Measurements from ENCODE around the gene GIMAP5. TPM values are rescaled to one million over a fixed set of nuclear protein-coding genes. Genes with fewer than 3 reads are reported as not detected.
A peak's percentile ranks its signal among the peaks of the same experiment; 100 is the strongest.

GIMAP5 gene
- total RNA-seq, 1 experiment from 2014 or later: 0.24 TPM

- Mint-ChIP-seq H3K9me3 (peaks cover 6% of the 10 kb centered on the region; the same call in 1 of the 2 replicates), H3K27ac (no peak overlapping the region), H3K27me3 (ENCODE audit: low read depth) (peaks cover 83% of the 10 kb centered on the region), H3K4me3 (no peak overlapping the region), H3K36me3 (no peaks in the 10 kb centered on the region), H3K4me1 (peaks cover 7% of the 10 kb centered on the region)
- DNase-seq (ENCODE audit: low spot score) (no peak), ATAC-seq (0 out of 2 replicates have a peak, but pooled peaks have one; percentile 28)
- ChIA-PET CTCF (no interaction called here), POLR2A (no interaction called here)
- TF ChIP-seq CTCF (IDR thresholded peaks at IDR 0.05) (no peak), ARID4B (CRISPR knock-in tag; IDR thresholded peaks at IDR 0.05; ENCODE audit: borderline replicate concordance) (no peak), ZNF425 (CRISPR knock-in tag; conservative IDR thresholded peaks at IDR 0.05) (no peak), OVOL2 (CRISPR knock-in tag; IDR thresholded peaks at IDR 0.05; ENCODE audit: borderline replicate concordance) (no peak), ZNF512 (CRISPR knock-in tag; IDR thresholded peaks at IDR 0.05; ENCODE audit: borderline replicate concordance) (no peak), HMGXB4 (CRISPR knock-in tag; IDR thresholded peaks at IDR 0.05) (no peak), E2F5 (CRISPR knock-in tag; IDR thresholded peaks at IDR 0.05) (no peak), KAT7 (CRISPR knock-in tag; IDR thresholded peaks at IDR 0.05; ENCODE audit: borderline replicate concordance) (no peak), ZBTB43 (CRISPR knock-in tag; IDR thresholded peaks at IDR 0.05) (no peak), HMGA2 (CRISPR knock-in tag; IDR thresholded peaks at IDR 0.05) (no peak), ZNF396 (CRISPR knock-in tag; IDR thresholded peaks at IDR 0.05; ENCODE audit: borderline replicate concordance) (no peak)
Measured at GRCh38 chr7:150688630-150689029, 48.6 kb upstream of the GIMAP5 start.
